ENCODE data around the gene RILP. TPM values are rescaled to one million over a fixed set of nuclear protein-coding genes. Genes with fewer than 3 reads are reported as not detected.
A peak's percentile ranks its signal among the peaks of the same experiment; 100 is the strongest.

Gene RILP
- total RNA-seq, 1 donor from 2014 or later = 39.5 TPM

GRCh38 chr17:1645207-1646171, 4.2 kb downstream of the RILP start, which contains the start of gene SCARF1:
Gene SCARF1, minus strand, starts transcription at chr17:1645732. Its CDS starts 35 bp downstream, at chr17:1645697.
- H3K4me1 ChIP-seq = peaks cover 54% of the 10 kb centered on the region
- ATAC-seq (no peak), DNase-seq (peak; percentile 82)
- no peak for TF ChIP-seq CTCF (IDR thresholded peaks at IDR 0.05)
- H3K27me3 ChIP-seq = no peaks in the 10 kb centered on the region
- intact Hi-C loops (cut with DNase I) = no loop called here
- peak within 1 kb of the TSS; percentile 84 for H3K27ac ChIP-seq
- no peaks in the 10 kb centered on the region for H3K9me3 ChIP-seq
- peaks cover 3% of the 10 kb centered on the region for H3K36me3 ChIP-seq
- peak within 1 kb of the TSS; percentile 51 for H3K4me3 ChIP-seq

GRCh38 chr17:1644493-1645206, 5.0 kb downstream of the RILP start:
- DNase-seq (no peak), ATAC-seq (no peak)
- intact Hi-C loops (cut with DNase I) = no loop called here
- H3K4me1 ChIP-seq = peaks cover 51% of the 10 kb centered on the region
- H3K27me3 ChIP-seq = no peaks in the 10 kb centered on the region
- no peaks in the 10 kb centered on the region for H3K9me3 ChIP-seq
- no peaks in the 10 kb centered on the region for H3K36me3 ChIP-seq
- TF ChIP-seq CTCF (IDR thresholded peaks at IDR 0.05) = no peak
- peak overlapping the region; percentile 84 for H3K27ac ChIP-seq
- H3K4me3 ChIP-seq = peak overlapping the region; percentile 51

GRCh38 chr17:1643999-1644492, 5.6 kb downstream of the RILP start:
- H3K36me3 ChIP-seq = no peaks in the 10 kb centered on the region
- no peaks in the 10 kb centered on the region for H3K27me3 ChIP-seq
- DNase-seq (peak; percentile 80), ATAC-seq (peak; percentile 37)
- H3K4me3 ChIP-seq = peak overlapping the region; percentile 51
- no peaks in the 10 kb centered on the region for H3K9me3 ChIP-seq
- peak overlapping the region; percentile 84 for H3K27ac ChIP-seq
- peaks cover 51% of the 10 kb centered on the region for H3K4me1 ChIP-seq
- TF ChIP-seq CTCF (IDR thresholded peaks at IDR 0.05) = no peak
- intact Hi-C loops (cut with DNase I) = no loop called here

- peak; percentile 30 for TF ChIP-seq CTCF (IDR thresholded peaks at IDR 0.05)
- Histone ChIP-seq H3K27ac (peak overlapping the region; percentile 84), H3K4me3 (peak overlapping the region; percentile 51), H3K36me3 (no peaks in the 10 kb centered on the region), H3K27me3 (no peaks in the 10 kb centered on the region), H3K9me3 (no peaks in the 10 kb centered on the region), H3K4me1 (peaks cover 50% of the 10 kb centered on the region)
- intact Hi-C loops (cut with DNase I) = no loop called here
- ATAC-seq (peak; percentile 63), DNase-seq (peak; percentile 92)
Measured at GRCh38 chr17:1643293-1643998, 6.2 kb downstream of the RILP start.

- no peak for TF ChIP-seq CTCF (IDR thresholded peaks at IDR 0.05)
- Histone ChIP-seq H3K4me1 (peaks cover 26% of the 10 kb centered on the region), H3K27ac (no peak overlapping the region), H3K4me3 (no peak overlapping the region), H3K9me3 (no peaks in the 10 kb centered on the region), H3K27me3 (no peaks in the 10 kb centered on the region), H3K36me3 (peaks cover 13% of the 10 kb centered on the region)
- DNase-seq (no peak), ATAC-seq (no peak)
- intact Hi-C loops (cut with DNase I) = no loop called here
Measured at GRCh38 chr17:1641065-1641403, 8.6 kb downstream of the RILP start.
